Fibroblast of upper back skin (primary cell): Measurements from ENCODE around the gene TMED9.
"Not testable (repeated sequence)": the region's sequence is repeated elsewhere in the genome, so short reads cannot be mapped to it uniquely, and the experiment has no call there.

Source experiments
- DNase-seq: peaks from one replicate; pipeline ENCODE4 v3.0.0-alpha.2; 2013

TMED9 gene

GRCh38 chr5:177592010-177592834, at the start of gene TMED9:
TSS of gene TMED9 (plus strand) at chr5:177592203. CDS start at chr5:177592215, 12 bp downstream.
- DNase-seq, result peak; percentile 79

DNA sequence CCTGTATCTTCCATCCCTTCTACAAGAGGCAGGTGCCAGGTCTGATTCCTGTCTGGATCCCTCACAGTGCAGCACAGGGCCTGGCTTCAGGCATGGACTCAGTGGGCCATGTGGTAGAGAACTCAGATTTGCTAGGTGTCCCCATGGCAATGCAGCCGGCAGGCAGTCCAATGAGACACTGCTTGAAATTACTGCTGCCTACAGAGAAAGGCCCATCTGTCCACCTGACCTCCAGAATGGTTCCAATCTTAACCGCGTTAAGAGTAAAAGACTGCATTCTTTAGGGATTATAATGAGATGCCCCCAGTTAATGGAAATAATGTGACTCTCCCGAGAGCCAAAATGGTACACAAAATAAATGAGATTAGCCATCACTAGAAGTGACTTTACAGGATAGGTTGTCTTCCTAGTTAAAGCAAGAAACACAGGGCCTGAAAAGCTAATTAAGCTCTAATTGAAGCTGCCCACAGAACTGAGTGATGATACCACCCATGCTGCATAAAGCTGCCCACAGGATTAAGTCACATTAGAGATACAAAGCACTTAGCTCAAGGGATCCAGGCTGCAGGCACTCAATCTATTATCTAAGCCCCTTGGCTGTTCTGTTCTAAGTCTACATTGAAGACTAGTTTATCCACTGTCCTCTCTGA, 49.1 kb upstream of the TMED9 start:
- no peak for DNase-seq

GRCh38 chr5:177545487-177546257, 46.3 kb upstream of the TMED9 start:
- DNase-seq, result peak; percentile 95

GRCh38 chr5:177546258-177546741, 45.7 kb upstream of the TMED9 start:
- peak; percentile 98 for DNase-seq

GRCh38 chr5:177547736-177548135, 44.3 kb upstream of the TMED9 start:
- no peak for DNase-seq

GRCh38 chr5:177548495-177548894, 43.5 kb upstream of the TMED9 start:
- no peak for DNase-seq

DNA sequence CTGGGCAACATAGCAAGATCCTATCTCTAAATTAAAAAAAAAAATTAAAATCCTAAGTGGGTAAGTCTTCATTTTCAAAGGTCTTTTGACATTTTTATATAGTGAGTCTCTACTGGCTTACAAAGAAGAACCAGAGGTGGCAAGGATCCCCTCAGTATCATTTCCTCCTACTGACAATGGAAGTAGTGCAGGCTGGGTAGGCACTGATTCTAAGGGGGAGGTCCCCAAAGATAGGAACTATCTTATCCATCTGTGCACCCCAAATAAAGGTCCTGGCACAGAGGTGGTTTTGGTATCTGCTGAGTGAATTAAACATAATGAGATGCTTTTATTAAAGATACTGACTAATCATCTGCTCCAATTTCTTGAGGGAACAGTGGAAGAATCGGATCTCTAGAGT, 41.9 kb upstream of the TMED9 start:
- DNase-seq, result no peak

DNA sequence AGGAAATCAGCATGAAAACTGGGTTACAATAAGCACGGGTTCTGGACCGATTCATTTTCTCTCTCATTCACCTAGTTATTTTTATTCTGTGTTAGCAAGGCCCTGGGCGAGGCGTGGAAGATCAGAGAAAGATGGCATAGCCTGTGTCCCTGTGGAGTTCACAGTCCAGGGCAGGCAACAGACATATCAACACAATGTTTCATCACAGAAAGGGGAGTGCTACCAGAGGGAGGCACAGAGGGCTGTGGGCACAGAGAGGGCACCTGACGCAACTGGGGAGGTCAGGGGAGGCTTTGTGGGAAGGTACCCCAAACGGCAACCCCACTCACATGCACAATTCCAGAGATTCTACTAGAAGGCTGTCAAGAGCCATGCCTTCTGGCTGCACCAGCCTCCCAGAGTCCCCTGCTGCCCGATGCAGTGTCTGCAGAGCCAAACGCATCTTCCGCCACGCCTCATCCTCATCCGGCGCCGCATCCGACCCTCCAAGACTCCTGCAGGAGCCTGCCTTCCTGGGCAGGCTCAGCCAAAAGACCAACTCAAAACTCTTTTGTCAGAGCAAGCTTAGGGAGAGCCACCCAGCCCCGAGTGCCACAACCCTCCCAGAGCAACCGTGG, 39.1 kb upstream of the TMED9 start:
- no peak for DNase-seq

- no peak for DNase-seq
Observed at GRCh38 chr5:177553671-177554429, 38.2 kb upstream of the TMED9 start.

DNA sequence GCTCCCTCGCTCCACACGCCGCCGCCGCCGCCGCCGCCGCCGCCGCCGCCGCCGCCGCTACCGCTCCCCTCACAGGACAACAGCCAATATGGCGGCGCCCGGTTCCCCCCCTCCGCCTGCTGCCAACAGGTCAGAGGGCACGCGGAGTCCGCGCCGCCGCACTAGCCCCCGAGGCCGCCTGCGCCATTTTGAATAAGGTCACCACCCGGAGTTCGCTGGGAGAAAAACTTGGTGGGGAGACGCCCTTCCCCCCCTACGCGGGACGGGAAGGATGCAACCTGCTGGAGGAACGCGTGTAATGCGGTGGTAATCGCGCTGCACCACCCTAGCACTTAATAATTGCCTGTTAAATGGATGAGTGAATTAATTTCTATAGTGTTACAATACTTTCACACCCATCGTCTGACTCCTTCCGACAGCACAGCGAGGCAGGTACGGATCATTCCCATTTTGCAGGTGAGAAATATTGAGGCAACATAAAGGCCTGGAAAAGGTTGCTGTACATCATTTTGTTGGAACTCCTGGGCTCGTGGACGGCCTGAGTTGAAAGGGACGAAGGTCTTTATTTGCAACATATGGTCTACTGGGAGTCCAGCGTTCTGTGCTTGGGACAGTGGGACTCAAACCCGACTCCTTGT, 37.4 kb upstream of the TMED9 start, which contains the start of gene FAM193B:
Gene FAM193B (minus strand): TSS at position 90 of the 638 bp plus-strand sequence. CDS start 105 bp downstream, outside the sequence.
- DNase-seq, result peak; percentile 91

- DNase-seq, result no peak
Observed at GRCh38 chr5:177555228-177555627, 36.8 kb upstream of the TMED9 start.

DNA sequence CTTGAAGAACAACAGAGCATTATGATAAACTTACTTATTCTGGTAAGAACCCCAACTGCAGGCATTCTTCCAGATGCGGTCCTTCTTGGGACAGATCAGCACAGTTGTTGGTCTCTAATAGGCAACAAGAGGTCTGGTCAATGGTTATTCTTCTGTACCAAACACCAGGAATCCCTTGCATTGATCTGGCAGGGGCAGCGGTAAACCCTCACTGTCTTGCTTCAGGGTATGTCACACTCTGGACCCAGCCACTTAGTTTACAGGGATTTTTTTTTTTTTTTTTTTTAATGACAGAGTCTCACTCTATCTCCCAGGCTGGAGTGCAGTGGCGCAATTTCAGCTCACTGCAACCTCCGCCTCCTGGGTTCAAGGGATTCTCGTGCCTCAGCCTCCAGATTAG, 36.3 kb upstream of the TMED9 start:
- no peak for DNase-seq

DNA sequence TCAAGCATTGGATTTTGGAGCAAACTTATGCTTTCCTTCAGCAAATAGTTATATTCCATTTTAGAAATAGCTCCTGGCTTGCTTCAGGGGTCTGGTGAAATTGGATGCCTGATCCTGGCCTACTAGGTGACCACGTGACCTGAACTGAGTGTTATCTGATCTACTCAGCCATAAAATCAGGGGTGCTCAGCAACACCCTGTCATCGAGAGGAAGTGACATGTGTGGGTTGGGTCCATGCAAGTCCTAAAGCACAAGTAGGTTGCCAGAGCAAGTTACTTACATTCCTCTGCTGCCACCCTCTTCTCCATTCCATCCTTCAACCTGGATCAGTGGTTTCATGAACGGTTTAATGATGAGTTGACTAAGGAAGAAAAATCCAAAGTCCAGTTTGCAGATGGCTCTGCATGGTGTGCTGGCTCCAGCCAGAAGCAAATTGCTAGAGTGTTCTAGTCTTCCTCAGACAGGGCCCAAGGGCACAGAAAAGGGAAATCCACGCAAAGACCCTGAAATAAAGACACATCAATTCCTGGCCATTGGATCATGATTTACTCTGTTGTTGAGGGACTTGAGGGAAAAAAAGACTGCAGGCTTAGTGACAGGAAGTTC, 34.9 kb upstream of the TMED9 start:
- no peak for DNase-seq

DNA sequence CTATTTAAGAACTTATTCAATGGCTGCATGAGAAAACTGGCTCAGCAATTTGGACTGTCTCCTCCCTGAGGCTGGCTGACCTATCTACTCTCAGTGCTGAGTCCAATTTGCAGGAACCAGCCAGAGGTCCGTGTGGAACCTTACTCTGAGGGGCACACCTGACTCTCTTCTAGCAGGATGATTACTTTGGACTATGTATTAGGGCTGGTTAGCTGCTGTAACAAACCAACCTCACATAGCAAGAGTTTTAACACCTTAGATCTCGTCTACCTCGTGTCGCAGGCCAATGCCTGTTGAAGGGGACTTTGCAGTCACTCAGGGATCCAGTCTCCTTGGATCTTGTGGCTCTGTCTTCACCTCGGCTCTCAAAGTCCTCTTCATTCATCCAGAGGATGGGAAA, 34.2 kb upstream of the TMED9 start:
- no peak for DNase-seq

DNA sequence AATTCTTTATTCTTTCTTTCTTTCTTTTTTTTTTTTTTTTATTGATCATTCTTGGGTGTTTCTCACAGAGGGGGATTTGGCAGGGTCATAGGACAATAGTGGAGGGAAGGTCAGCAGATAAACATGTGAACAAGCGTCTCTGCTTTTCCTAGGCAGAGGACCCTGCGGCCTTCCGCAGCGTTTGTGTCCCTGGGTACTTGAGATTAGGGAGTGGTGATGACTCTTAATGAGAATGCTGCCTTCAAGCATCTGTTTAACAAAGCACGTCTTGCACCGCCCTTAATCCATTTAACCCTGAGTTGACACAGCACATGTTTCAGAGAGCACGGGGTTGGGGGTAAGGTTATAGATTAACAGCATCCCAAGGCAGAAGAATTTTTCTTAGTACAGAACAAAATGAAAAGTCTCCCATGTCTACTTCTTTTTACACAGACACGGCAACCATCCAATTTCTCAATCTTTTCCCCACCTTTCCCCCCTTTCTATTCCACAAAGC, 32.5 kb upstream of the TMED9 start:
- DNase-seq, result not testable (repeated sequence)

- DNase-seq, result no peak
Observed at GRCh38 chr5:177565046-177565445, 27.0 kb upstream of the TMED9 start.

DNA sequence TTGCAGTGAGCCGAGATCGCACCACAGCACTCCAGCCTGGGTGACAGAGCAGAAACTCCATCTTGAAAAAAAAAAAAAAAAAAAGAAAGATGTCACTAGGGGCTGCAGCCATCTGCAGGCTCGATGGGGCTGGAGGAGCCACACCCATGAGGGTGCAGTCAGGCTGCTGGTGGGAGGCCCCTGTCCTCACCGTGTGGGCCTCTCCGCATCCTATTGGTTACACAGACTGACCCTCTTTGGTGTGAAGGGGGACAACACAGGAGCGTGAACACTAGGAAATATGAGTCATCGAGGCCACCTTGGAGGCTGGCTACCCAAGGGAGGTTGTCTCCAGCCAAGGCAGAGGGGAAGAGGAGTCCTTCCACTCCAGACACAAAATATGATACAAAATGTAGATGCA, 23.7 kb upstream of the TMED9 start:
- no peak for DNase-seq

- no peak for DNase-seq
Observed at GRCh38 chr5:177569894-177570293, 22.1 kb upstream of the TMED9 start.

- DNase-seq, result no peak
Observed at GRCh38 chr5:177575488-177575887, 16.5 kb upstream of the TMED9 start.

- no peak for DNase-seq
Observed at GRCh38 chr5:177576169-177576568, 15.8 kb upstream of the TMED9 start.

DNA sequence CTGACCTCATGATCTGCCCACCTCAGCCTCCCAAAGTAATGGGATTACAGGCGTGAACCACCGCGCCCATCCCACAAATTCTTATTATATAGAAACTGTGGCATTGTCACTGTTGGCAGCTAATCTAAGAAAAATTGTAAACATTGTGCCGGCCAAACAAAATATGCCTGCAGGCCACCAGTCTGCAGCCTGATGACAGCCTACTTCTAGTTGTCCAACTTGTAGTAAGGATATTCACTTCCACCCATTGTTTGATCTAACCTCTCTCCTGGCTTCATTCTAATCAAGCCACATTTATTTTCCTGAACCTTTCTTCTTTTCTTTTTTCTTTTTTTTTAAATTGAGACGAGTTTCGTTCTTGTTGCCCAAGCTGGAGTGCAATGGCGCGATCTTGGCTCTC, 13.7 kb upstream of the TMED9 start:
- no peak for DNase-seq
